Activated CD4-positive, alpha-beta memory T cell treated with anti-CD3 and anti-CD28 coated beads for 36 hours (primary cell): ENCODE measurements around the gene EEA1. TPM values are rescaled to one million over a fixed set of nuclear protein-coding genes. Genes with fewer than 3 reads are reported as not detected.

Experiments used
- CTCF ChIA-PET: fragments of 350-600 bp; sonication (Branson Sonifier 250); formaldehyde crosslinking; loops from one replicate; lab custom pipeline; 2021; ENCODE audit warnings: antibody characterized with exemption, inconsistent platforms; lab: Charles Lee
- POLR2A ChIA-PET: fragments of 350-600 bp; sonication (Branson Sonifier 250); formaldehyde crosslinking; loops from one replicate; lab custom pipeline; 2021; ENCODE audit warnings: antibody characterized with exemption; lab: Charles Lee
- DNase-seq: peaks from one replicate; pipeline ENCODE4 v3.0.0-alpha.2; 2020
- H3K27ac Mint-ChIP-seq: one replicate; pipeline ENCODE4 v1.8.0; 2021; ENCODE audit warnings: mixed read lengths
- H3K27me3 Mint-ChIP-seq: one replicate; pipeline ENCODE4 v1.8.0; 2021; ENCODE audit warnings: mixed read lengths
- H3K36me3 Mint-ChIP-seq: one replicate; pipeline ENCODE4 v1.8.0; 2021; ENCODE audit warnings: mixed read lengths
- H3K4me1 Mint-ChIP-seq: one replicate; pipeline ENCODE4 v1.8.0; 2021; ENCODE audit warnings: low read depth, mixed read lengths
- H3K4me3 Mint-ChIP-seq: one replicate; pipeline ENCODE4 v1.8.0; 2021; ENCODE audit warnings: mild to moderate bottlenecking, mixed read lengths
- H3K9me3 Mint-ChIP-seq: one replicate; pipeline ENCODE4 v1.8.0; 2021; ENCODE audit warnings: mixed read lengths
- intact Hi-C: fragments of 100-400 bp; cut with micrococcal nuclease; formaldehyde crosslinking; loops from one replicate; pipeline ENCODE4 v1.15.1; 2023
- total RNA-seq, 2 experiments: library from RNA; stranded (reverse); gene quantifications; one replicate each; pipeline ENCODE4 v1.2.3, GENCODE V29; 2021

EEA1 gene
- total RNA-seq, 2 experiments from 2014 or later: 17.5 to 17.7 TPM

DNA sequence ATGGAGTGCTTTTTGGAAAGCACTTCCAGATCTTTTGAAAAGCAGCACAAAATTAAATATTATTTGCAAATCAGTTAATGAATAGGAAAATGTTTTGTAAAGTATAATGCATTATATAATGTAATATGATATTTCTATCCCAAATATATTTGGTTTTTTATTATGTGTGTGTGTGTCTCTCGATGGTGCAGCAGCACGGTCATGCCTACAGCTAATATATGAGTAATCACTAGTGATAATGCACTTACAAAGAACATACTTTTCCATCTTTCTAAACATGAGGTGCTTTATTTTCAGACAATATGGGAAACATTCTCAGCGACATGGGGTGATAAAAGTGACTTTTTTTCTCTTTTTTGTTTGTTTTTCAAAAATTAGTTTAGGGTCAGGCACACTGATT, 1.3 kb upstream of the EEA1 start:
- Mint-ChIP-seq H3K36me3 (no peaks in the 10 kb centered on the region), H3K9me3 (no peaks in the 10 kb centered on the region), H3K27me3 (no peaks in the 10 kb centered on the region), H3K4me3 (peak overlapping the region; percentile 85), H3K27ac (no peak overlapping the region), H3K4me1 (peaks cover 27% of the 10 kb centered on the region)
- intact Hi-C loops: no loop called here
- DNase-seq: no peak
- CTCF ChIA-PET: interaction anchor here (1.1 to 2.5 kb wide), 3 partner anchors 57 to 1548 kb away, joined by 3 to 14 read pairs (median 3); no protein-coding TSS in a partner anchor
- POLR2A ChIA-PET: interaction anchor here (1.0 to 4.2 kb wide), 3 partner anchors 22 to 57 kb away, joined by 3 to 36 read pairs (median 5); no protein-coding TSS in a partner anchor

DNA sequence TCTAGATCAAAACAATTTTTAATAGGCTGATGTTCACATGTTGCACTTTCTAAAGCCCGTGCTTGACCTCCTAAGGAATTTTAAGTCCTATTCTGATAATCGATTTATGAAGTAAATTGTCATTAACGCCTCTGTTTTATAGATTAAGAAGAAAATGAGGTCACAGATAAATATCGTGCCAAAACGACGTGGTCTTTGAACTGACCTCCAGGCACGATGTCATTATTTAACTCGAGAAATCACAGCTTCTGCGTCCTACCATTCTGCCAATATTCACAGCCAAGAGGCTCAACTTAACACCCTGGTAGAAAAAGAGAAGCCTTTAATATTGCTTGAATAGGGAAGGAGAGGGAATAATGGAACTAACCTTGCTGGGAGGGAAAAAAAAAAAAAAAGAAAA, 888 bp upstream of the EEA1 start:
- Mint-ChIP-seq H3K9me3 (no peaks in the 10 kb centered on the region), H3K4me1 (peaks cover 31% of the 10 kb centered on the region), H3K4me3 (peak overlapping the region; percentile 85), H3K36me3 (peaks cover 2% of the 10 kb centered on the region), H3K27ac (no peak overlapping the region), H3K27me3 (no peaks in the 10 kb centered on the region)
- POLR2A ChIA-PET: interaction anchor here (1.2 to 4.2 kb wide), 4 partner anchors 21 to 512 kb away, joined by 3 to 36 read pairs (median 7); partner anchors contain the start of gene UBE2N
- intact Hi-C loops: loop anchor here (1.0 to 10.0 kb wide), 10 partner anchors 103 to 855 kb away; partner anchors contain the start of genes BTG1, CRADD and NUDT4
- DNase-seq: no peak
- CTCF ChIA-PET: interaction anchor here (0.6 to 2.5 kb wide), 8 partner anchors 8 to 1547 kb away, joined by 3 to 14 read pairs (median 3); no protein-coding TSS in a partner anchor

DNA sequence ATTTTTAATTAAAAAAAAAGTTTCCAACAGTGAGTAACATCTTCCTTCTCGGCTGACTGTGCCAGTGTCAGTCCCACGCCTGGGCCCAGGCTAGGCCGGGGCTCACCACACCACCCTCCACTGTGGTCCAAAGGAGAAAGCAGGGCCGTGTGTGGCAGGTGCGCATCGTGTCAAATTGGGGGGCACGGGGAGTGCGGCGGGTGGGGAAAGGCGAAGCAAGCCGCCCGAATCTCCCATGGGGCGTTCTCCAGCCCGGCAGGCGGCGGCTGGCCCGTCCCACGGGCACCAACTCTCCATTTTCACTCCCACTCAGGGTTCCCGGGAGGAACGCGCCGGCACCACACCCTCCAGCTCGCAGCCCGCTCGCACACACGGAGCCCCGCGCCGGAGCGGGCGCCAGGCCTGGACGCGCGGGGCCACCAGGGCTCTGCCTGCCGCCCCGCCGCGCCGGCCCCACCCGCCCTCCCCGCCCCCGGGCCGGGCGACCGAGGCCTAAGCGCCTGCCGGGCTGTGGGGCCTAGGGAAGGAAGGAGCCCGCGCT, 604 bp downstream of the EEA1 start:
- intact Hi-C loops: loop anchor here (2.0 to 10.0 kb wide), 6 partner anchors 101 to 856 kb away; partner anchors contain the start of genes BTG1 and CRADD
- peaks cover 3% of the 10 kb centered on the region for H3K36me3 Mint-ChIP-seq
- peaks cover 34% of the 10 kb centered on the region for H3K4me1 Mint-ChIP-seq
- ChIA-PET POLR2A (interaction anchor here (0.6 to 4.2 kb wide), 7 partner anchors 20 to 508 kb away, joined by 3 to 36 read pairs (median 4); no protein-coding TSS in a partner anchor), CTCF (interaction anchor here (0.6 to 2.5 kb wide), 3 partner anchors 21 to 599 kb away, joined by 3 to 14 read pairs (median 3); no protein-coding TSS in a partner anchor)
- H3K4me3 Mint-ChIP-seq: peak overlapping the region; percentile 85
- peak; percentile 78 for DNase-seq
- no peaks in the 10 kb centered on the region for H3K9me3 Mint-ChIP-seq
- peak overlapping the region; percentile 95 for H3K27ac Mint-ChIP-seq
- no peaks in the 10 kb centered on the region for H3K27me3 Mint-ChIP-seq

DNA sequence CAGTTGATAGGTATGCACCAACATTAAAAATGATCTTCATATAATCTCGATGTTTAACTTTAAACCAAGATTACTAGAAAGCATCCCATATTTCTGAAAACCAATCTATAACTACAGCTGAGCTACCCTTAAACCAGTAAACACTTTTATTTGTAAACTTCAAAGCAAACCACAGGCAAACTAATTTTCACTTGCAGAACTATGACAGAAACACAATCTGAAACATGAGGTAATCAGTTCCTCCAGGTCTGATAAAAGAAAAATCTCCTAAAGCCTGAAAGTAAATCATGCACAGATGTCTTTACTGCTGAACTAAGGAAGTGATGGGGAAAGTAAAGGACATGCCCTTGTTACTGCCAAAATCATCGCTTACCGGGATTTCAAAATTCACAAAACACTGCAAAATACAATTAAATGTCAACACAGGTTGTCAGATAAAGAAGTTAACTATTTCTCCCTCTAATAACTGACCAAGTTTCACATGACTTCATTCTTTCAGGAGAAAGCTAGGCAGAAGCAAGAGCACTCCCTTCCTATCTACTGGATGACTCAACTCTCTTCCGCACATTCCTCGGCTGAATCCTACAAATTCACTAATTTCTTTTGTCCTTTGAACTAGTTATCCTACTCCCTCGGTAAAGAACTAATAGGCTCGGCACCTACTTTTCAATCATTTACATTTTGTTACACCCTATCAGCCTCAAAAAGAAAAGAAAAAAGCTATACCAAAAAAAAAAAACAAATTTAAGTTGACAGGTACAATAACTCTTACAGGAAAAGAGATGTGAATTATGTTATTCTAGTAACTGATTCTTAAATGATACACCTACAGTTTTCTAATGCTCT, 1.4 kb downstream of the EEA1 start:
- POLR2A ChIA-PET: interaction anchor here (0.6 to 4.2 kb wide), 10 partner anchors 15 to 515 kb away, joined by 3 to 36 read pairs (median 4); partner anchors contain the start of gene UBE2N
- Mint-ChIP-seq H3K4me3 (peak overlapping the region; percentile 85), H3K27me3 (no peaks in the 10 kb centered on the region), H3K9me3 (no peaks in the 10 kb centered on the region), H3K4me1 (peaks cover 37% of the 10 kb centered on the region), H3K27ac (peak overlapping the region; percentile 95), H3K36me3 (peaks cover 3% of the 10 kb centered on the region)
- DNase-seq: no peak
- intact Hi-C loops: loop anchor here (1.0 to 10.0 kb wide), 10 partner anchors 15 to 1279 kb away; partner anchors contain the start of genes BTG1 and CRADD
- CTCF ChIA-PET: interaction anchor here (1.1 to 1.3 kb wide), 2 partner anchors 19 to 60 kb away, joined by 4 to 6 read pairs; no protein-coding TSS in a partner anchor

DNA sequence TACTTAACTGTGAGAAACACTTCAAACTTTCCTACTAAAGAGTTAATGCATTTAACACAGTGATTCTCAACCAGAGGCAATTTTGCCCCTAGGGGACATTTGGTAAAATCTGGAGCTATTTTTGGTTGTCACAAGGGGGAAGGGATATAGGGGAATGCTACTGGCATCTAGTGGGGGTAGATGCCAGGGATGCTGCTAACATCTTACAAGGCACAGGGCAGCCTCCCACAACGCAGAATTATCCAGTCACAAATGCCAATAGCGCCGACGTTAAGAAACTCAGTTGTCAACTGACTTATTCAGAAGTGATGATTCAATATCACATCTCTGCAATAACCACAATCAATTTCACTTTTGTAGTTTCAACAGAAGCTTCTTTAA, 2.0 kb downstream of the EEA1 start:
- Mint-ChIP-seq H3K4me1 (peaks cover 42% of the 10 kb centered on the region), H3K36me3 (peaks cover 3% of the 10 kb centered on the region), H3K9me3 (no peaks in the 10 kb centered on the region), H3K4me3 (peak overlapping the region; percentile 85), H3K27ac (peak overlapping the region; percentile 95), H3K27me3 (no peaks in the 10 kb centered on the region)
- intact Hi-C loops: loop anchor here (1.0 to 10.0 kb wide), 9 partner anchors 15 to 1280 kb away; partner anchors contain the start of genes BTG1 and CRADD
- ChIA-PET POLR2A (interaction anchor here (0.8 to 4.2 kb wide), 7 partner anchors 14 to 515 kb away, joined by 3 to 36 read pairs (median 4); partner anchors contain the start of gene UBE2N), CTCF (interaction anchor here (1.1 to 1.3 kb wide), 3 partner anchors 18 to 1174 kb away, joined by 4 to 6 read pairs (median 4); no protein-coding TSS in a partner anchor)
- DNase-seq: peak; percentile 73

DNA sequence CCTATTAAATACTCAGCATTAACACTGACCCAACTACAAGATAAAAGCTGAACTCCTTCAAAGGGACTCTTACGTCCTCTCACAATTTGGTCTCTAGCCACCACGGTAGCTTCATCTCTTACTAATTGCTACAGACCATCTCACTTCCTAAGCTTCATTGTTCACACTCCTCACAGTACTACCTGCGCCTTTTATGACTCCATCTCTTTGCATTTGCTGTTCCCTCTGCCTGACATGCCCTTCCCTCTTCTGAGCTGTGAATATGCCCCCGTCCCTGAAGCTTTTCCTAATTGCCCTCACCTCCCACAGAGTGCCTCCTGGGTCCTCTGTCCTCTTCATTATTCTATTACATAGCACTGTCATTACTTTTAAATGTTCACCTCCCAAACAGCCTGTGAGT, 2.5 kb downstream of the EEA1 start:
- intact Hi-C loops: loop anchor here (2.0 to 10.0 kb wide), 6 partner anchors 99 to 1280 kb away; partner anchors contain the start of genes BTG1 and CRADD
- no peaks in the 10 kb centered on the region for H3K27me3 Mint-ChIP-seq
- DNase-seq: no peak
- peaks cover 44% of the 10 kb centered on the region for H3K4me1 Mint-ChIP-seq
- H3K4me3 Mint-ChIP-seq: no peak overlapping the region
- H3K27ac Mint-ChIP-seq: no peak overlapping the region
- CTCF ChIA-PET: interaction anchor here (1.1 to 1.5 kb wide), 6 partner anchors 11 to 1175 kb away, joined by 3 to 6 read pairs (median 4); no protein-coding TSS in a partner anchor
- H3K36me3 Mint-ChIP-seq: peaks cover 6% of the 10 kb centered on the region
- H3K9me3 Mint-ChIP-seq: no peaks in the 10 kb centered on the region
- POLR2A ChIA-PET: interaction anchor here (0.8 to 4.2 kb wide), 4 partner anchors 14 to 516 kb away, joined by 3 to 36 read pairs (median 4); partner anchors contain the start of gene UBE2N

DNA sequence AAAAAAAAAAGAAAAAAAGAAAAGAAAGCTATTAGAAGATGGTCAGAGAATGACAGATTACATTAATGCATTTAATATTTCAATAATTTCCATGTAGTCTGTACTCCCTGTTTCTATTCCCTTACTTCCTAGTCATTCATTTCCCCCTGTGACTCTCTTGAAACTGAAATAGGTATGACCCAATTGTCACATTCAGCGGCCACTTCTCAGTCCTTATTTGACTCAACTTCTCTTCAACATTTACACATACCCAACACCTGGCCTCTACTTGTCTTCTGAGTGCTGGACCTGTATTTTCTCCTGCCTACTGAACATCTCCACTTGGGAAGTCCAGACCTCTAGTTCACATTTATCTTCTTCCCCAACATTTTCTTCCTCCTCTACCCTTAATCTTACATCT, 7.2 kb downstream of the EEA1 start:
- no peaks in the 10 kb centered on the region for H3K27me3 Mint-ChIP-seq
- CTCF ChIA-PET: no interaction called here
- no peaks in the 10 kb centered on the region for H3K9me3 Mint-ChIP-seq
- H3K4me3 Mint-ChIP-seq: no peak overlapping the region
- DNase-seq: peak; percentile 29
- peaks cover 6% of the 10 kb centered on the region for H3K36me3 Mint-ChIP-seq
- H3K4me1 Mint-ChIP-seq: peaks cover 22% of the 10 kb centered on the region
- intact Hi-C loops: loop anchor here (10.0 kb wide), 2 partner anchors 417 to 863 kb away; no protein-coding TSS in a partner anchor
- POLR2A ChIA-PET: no interaction called here
- no peak overlapping the region for H3K27ac Mint-ChIP-seq

DNA sequence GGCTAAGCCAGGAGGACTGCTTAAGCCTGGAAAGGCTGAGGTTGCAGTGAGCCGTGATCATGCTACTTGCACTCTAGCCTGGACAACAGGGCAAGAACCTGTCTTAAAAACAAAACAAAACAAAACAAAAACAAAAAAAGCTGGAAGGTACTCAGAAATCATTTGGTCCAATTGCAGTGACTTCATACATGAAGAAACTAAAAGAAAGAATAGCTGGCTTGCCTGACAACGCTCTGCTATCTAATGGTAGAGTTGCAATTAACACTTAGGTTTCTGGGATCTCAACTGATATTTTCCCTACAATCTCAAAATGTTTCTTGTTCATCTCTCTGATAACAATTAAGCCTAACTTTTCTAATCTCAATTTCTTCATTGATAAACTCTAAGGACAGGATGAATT, 13.7 kb downstream of the EEA1 start:
- peaks cover 33% of the 10 kb centered on the region for H3K4me1 Mint-ChIP-seq
- intact Hi-C loops: no loop called here
- no peaks in the 10 kb centered on the region for H3K27me3 Mint-ChIP-seq
- ChIA-PET CTCF (interaction anchor here (0.7 to 1.1 kb wide), 2 partner anchors 11 to 344 kb away, joined by 3 to 4 read pairs; no protein-coding TSS in a partner anchor), POLR2A (interaction anchor here (0.5 kb wide), 1 partner anchor 14 kb away, joined by 3 read pairs; no protein-coding TSS in a partner anchor)
- DNase-seq: no peak
- peaks cover 4% of the 10 kb centered on the region for H3K36me3 Mint-ChIP-seq
- H3K27ac Mint-ChIP-seq: no peak overlapping the region
- H3K9me3 Mint-ChIP-seq: no peaks in the 10 kb centered on the region
- no peak overlapping the region for H3K4me3 Mint-ChIP-seq

DNA sequence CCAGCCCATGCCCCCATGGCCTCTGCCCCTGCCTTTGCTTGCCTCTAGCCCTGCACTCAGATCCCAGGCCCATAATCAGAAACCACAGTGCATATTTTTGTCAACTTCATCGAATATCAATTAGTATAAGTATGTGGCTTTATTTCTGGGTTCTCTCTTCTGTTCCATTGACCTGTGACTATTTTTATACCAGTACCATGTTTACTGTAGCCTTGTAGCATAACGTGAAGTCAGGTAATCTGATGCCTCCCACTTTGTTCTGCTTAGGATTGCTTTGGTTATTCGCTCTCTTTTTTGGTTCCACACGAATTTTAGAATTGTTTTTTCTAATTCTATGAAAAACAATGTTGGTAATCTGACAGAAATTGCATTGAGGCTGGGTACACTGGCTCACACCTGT, 14.9 kb downstream of the EEA1 start:
- Mint-ChIP-seq H3K4me3 (no peak overlapping the region), H3K4me1 (peaks cover 33% of the 10 kb centered on the region), H3K27ac (no peak overlapping the region), H3K36me3 (peaks cover 6% of the 10 kb centered on the region), H3K27me3 (no peaks in the 10 kb centered on the region), H3K9me3 (no peaks in the 10 kb centered on the region)
- DNase-seq: no peak
- intact Hi-C loops: loop anchor here (5.0 kb wide), 1 partner anchor 508 kb away; no protein-coding TSS in a partner anchor
- ChIA-PET POLR2A (no interaction called here), CTCF (no interaction called here)

DNA sequence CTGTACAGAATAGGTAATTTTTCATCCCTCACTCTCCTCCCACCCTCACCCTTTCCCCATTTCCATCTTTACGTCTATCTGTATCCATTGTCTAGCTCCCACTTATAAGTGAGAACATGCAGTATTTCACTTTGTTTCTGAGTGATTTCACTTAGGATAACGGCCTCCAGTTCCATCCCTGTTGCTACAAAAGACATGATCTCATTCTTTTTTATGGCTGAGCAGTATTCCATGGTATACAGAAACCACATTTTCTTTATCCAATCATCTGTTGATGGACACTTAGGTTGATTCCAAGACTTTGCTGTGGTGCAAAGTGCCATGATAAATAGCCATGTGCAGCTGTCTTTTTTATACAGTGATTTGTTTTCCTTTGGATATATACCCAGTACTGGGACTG, 16.4 kb downstream of the EEA1 start:
- no peak for DNase-seq
- Mint-ChIP-seq H3K36me3 (peaks cover 6% of the 10 kb centered on the region), H3K9me3 (no peaks in the 10 kb centered on the region), H3K4me1 (peaks cover 42% of the 10 kb centered on the region), H3K27ac (no peak overlapping the region), H3K4me3 (no peak overlapping the region), H3K27me3 (no peaks in the 10 kb centered on the region)
- intact Hi-C loops: loop anchor here (1.0 to 5.0 kb wide), 2 partner anchors 15 to 510 kb away; no protein-coding TSS in a partner anchor
- CTCF ChIA-PET: interaction anchor here (0.8 kb wide), 1 partner anchor 260 kb away, joined by 3 read pairs; no protein-coding TSS in a partner anchor
- POLR2A ChIA-PET: interaction anchor here (1.0 kb wide), 1 partner anchor 14 kb away, joined by 3 read pairs; no protein-coding TSS in a partner anchor

DNA sequence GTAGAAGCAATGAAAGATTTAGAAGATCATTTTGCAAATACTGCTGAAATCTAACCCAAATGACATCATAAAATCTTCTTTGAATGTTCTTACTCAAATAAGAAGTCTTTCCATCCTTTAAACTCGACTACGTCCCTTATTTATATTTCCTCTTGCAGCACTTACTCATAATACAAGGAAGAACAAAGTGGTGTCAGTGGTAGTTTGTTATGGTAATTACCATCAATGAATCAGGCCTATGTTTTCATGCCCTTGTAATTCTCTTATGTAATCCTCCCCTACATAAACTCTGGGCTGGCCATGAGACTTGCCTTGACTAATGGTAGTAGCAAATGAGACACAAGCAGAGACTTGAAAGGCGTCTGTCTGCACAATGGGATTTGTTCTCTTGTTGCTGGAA, 17.0 kb downstream of the EEA1 start:
- intact Hi-C loops: loop anchor here (1.0 to 5.0 kb wide), 2 partner anchors 15 to 510 kb away; no protein-coding TSS in a partner anchor
- Mint-ChIP-seq H3K36me3 (peaks cover 6% of the 10 kb centered on the region), H3K9me3 (no peaks in the 10 kb centered on the region), H3K4me1 (peaks cover 48% of the 10 kb centered on the region), H3K27ac (peak overlapping the region; percentile 9), H3K27me3 (no peaks in the 10 kb centered on the region), H3K4me3 (no peak overlapping the region)
- ChIA-PET POLR2A (no interaction called here), CTCF (interaction anchor here (1.1 kb wide), 1 partner anchor 17 kb away, joined by 3 read pairs; the partner anchor contains the start of gene EEA1)
- DNase-seq: no peak
